HEK293 (cell line): ENCODE results near the gene PIK3C2B.

Source experiments
- MYNN ChIP-seq: fragments of 450-650 bp; formaldehyde crosslinking; IDR thresholded peaks from 2 replicates; pipeline ENCODE4 v1.5.1; 2016; ENCODE audit warnings: missing biosample characterization, missing genetic modification characterization, borderline replicate concordance
- OSR2 ChIP-seq: fragments of 450-650 bp; formaldehyde crosslinking; IDR thresholded peaks from 2 replicates; pipeline ENCODE4 v1.5.1; 2016; ENCODE audit warnings: missing biosample characterization, missing genetic modification characterization
- SALL2 ChIP-seq: fragments of 450-650 bp; formaldehyde crosslinking; IDR thresholded peaks from 2 replicates; pipeline ENCODE4 v1.5.0; 2017; ENCODE audit warnings: missing biosample characterization, mild to moderate bottlenecking, missing genetic modification characterization, borderline replicate concordance
- WT1 ChIP-seq: fragments of 450-650 bp; formaldehyde crosslinking; IDR thresholded peaks from 2 replicates; pipeline ENCODE4 v1.5.1; 2016; ENCODE audit warnings: missing biosample characterization, missing genetic modification characterization
- ZBTB1 ChIP-seq: fragments of 450-650 bp; formaldehyde crosslinking; IDR thresholded peaks from 2 replicates; pipeline ENCODE4 v1.5.1; 2016; ENCODE audit warnings: missing biosample characterization, missing genetic modification characterization
- ZFHX2 ChIP-seq: fragments of 450-650 bp; formaldehyde crosslinking; conservative IDR thresholded peaks from 2 replicates; pipeline ENCODE4 v1.5.1; 2016; ENCODE audit warnings: missing biosample characterization, missing genetic modification characterization
- ZNF10 ChIP-seq: fragments of 450-650 bp; formaldehyde crosslinking; IDR thresholded peaks from 2 replicates; pipeline ENCODE4 v1.5.1; 2017; ENCODE audit warnings: missing biosample characterization, missing genetic modification characterization
- ZNF146 ChIP-seq: fragments of 450-650 bp; formaldehyde crosslinking; IDR thresholded peaks from 2 replicates; pipeline ENCODE4 v1.5.1; 2016; ENCODE audit warnings: missing biosample characterization, missing genetic modification characterization
- ZNF214 ChIP-seq: fragments of 450-650 bp; formaldehyde crosslinking; IDR thresholded peaks from 2 replicates; pipeline ENCODE4 v1.5.1; 2017; ENCODE audit warnings: missing biosample characterization, mild to moderate bottlenecking, missing genetic modification characterization, borderline replicate concordance
- ZNF239 ChIP-seq: fragments of 450-650 bp; formaldehyde crosslinking; IDR thresholded peaks from 2 replicates; pipeline ENCODE4 v1.5.1; 2016; ENCODE audit warnings: missing biosample characterization, missing genetic modification characterization
- ZNF335 ChIP-seq: fragments of 450-650 bp; formaldehyde crosslinking; conservative IDR thresholded peaks from 2 replicates; pipeline ENCODE4 v1.5.1; 2016; ENCODE audit warnings: missing biosample characterization, missing genetic modification characterization
- ZNF426 ChIP-seq: fragments of 450-650 bp; formaldehyde crosslinking; IDR thresholded peaks from 2 replicates; pipeline ENCODE4 v1.5.1; 2017; ENCODE audit warnings: missing biosample characterization, missing genetic modification characterization, mild to moderate bottlenecking, inconsistent platforms, moderate library complexity
- ZNF433 ChIP-seq: fragments of 450-650 bp; formaldehyde crosslinking; IDR thresholded peaks from 2 replicates; pipeline ENCODE4 v1.5.1; 2016; ENCODE audit warnings: missing biosample characterization, missing genetic modification characterization, low read depth
- ZNF530 ChIP-seq: fragments of 450-650 bp; formaldehyde crosslinking; IDR thresholded peaks from 2 replicates; pipeline ENCODE4 v1.5.1; 2016; ENCODE audit warnings: low read depth, missing biosample characterization, missing genetic modification characterization
- ZNF544 ChIP-seq: fragments of 450-650 bp; formaldehyde crosslinking; IDR thresholded peaks from 2 replicates; pipeline ENCODE4 v1.5.0; 2017; ENCODE audit warnings: missing biosample characterization, missing genetic modification characterization
- ZNF585B ChIP-seq: fragments of 450-650 bp; formaldehyde crosslinking; IDR thresholded peaks from 2 replicates; pipeline ENCODE4 v1.5.1; 2016; ENCODE audit warnings: missing biosample characterization, missing genetic modification characterization
- ZNF600 ChIP-seq: fragments of 450-650 bp; formaldehyde crosslinking; IDR thresholded peaks from 2 replicates; pipeline ENCODE4 v1.5.1; 2016; ENCODE audit warnings: missing biosample characterization, missing genetic modification characterization
- ZNF624 ChIP-seq: fragments of 450-650 bp; formaldehyde crosslinking; IDR thresholded peaks from 2 replicates; pipeline ENCODE4 v1.5.1; 2017; ENCODE audit warnings: missing biosample characterization, missing genetic modification characterization
- ZNF843 ChIP-seq: fragments of 450-650 bp; formaldehyde crosslinking; IDR thresholded peaks from 2 replicates; pipeline ENCODE4 v1.5.1; 2016; ENCODE audit warnings: missing biosample characterization, missing genetic modification characterization
- ZXDB ChIP-seq: fragments of 450-650 bp; formaldehyde crosslinking; IDR thresholded peaks from 2 replicates; pipeline ENCODE4 v1.5.1; 2016; ENCODE audit warnings: missing biosample characterization, missing genetic modification characterization
- TF ChIP-seq, protein P1 (sequence below): fragments of 450-650 bp; formaldehyde crosslinking; optimal IDR thresholded peaks from 2 replicates; pipeline ENCODE3; 2016; ENCODE audit warnings: missing biosample characterization, mild to moderate bottlenecking, missing genetic modification characterization
- TF ChIP-seq, protein P2 (sequence below): fragments of 450-650 bp; formaldehyde crosslinking; IDR thresholded peaks from 2 replicates; pipeline ENCODE4 v1.5.1; 2017; ENCODE audit warnings: missing biosample characterization, missing genetic modification characterization
- TF ChIP-seq, protein P3 (sequence below): fragments of 450-650 bp; formaldehyde crosslinking; IDR thresholded peaks from 2 replicates; pipeline ENCODE4 v1.5.1; 2016; ENCODE audit warnings: missing biosample characterization, missing genetic modification characterization
- TF ChIP-seq, protein P4 (sequence below): fragments of 450-650 bp; formaldehyde crosslinking; IDR thresholded peaks from 2 replicates; pipeline ENCODE4 v1.5.1; 2016; ENCODE audit warnings: missing biosample characterization, missing genetic modification characterization, borderline replicate concordance
- TF ChIP-seq, protein P5 (sequence below): fragments of 450-650 bp; formaldehyde crosslinking; IDR thresholded peaks from 2 replicates; pipeline ENCODE4 v1.5.1; 2017; ENCODE audit warnings: missing biosample characterization, missing genetic modification characterization
- TF ChIP-seq, protein P6 (sequence below): fragments of 450-650 bp; formaldehyde crosslinking; IDR thresholded peaks from 2 replicates; pipeline ENCODE4 v1.5.1; 2017; ENCODE audit warnings: missing biosample characterization, missing genetic modification characterization

The PIK3C2B gene

DNA sequence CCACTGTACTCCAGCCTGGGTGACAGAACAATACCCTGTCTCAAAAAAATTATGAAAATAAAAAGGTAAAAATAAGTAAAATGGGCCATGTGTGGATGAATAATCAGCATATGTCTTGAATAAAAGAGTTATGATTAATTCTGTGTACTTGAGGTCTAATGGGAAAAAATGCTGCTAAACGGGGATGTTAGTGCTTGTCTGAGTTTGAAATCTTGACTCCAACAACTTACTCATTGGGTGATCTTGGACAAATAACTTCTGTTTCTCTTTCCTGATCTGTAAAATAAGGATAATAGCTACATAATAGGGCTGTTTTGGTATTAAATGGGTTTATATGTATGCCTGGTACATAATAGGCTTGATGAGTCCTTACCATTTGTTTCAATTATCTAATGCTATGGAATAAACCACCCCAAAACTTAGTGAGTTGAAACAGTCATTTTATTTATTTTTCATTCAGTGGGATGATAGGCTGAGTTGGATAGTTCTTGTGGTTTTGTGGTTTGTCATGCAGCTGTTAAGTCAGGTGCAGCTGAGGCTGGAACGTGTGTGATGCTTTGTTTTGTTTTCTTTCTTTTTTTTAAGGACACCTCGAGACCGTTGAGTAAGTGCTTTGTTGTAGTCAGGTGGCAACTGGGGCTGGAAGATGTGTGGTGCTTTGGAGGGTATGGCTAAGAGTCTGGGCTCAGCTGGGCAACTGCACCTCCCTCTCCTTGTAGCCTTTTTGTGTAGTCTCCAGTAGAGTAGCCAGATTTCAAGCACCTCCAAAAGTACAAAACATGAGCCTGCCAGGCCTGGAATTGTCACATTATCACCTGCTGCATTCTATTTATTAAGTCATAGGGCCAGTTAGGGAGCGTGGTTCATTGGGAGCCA lies 26.5 kb upstream of the PIK3C2B start (continued):
- TF ChIP-seq ZFHX2 (tag by site-specific recombination) (no peak), ZNF146 (no peak), ZNF10 (peak; percentile 51), ZNF335 (tag by site-specific recombination) (no peak), ZNF426 (tag by site-specific recombination) (no peak), ZNF433 (tag by site-specific recombination) (no peak), ZNF239 (tag by site-specific recombination) (no peak), ZNF843 (tag by site-specific recombination) (peak; percentile 52; the same call in 1 of the 2 replicates), ZNF585B (tag by site-specific recombination) (no peak), ZBTB1 (tag by site-specific recombination) (0 out of 2 replicates have a peak, but pooled peaks have one; percentile 17), ZNF624 (no peak), ZNF214 (tag by site-specific recombination) (no peak), MYNN (no peak), ZNF530 (tag by site-specific recombination) (no peak), SALL2 (tag by site-specific recombination) (no peak), ZNF544 (no peak), OSR2 (tag by site-specific recombination) (peak; percentile 67), ZNF600 (tag by site-specific recombination) (peak; percentile 93), WT1 (tag by site-specific recombination) (peak; percentile 45; the same call in 1 of the 2 replicates), ZXDB (tag by site-specific recombination) (peak; percentile 51; the same call in 1 of the 2 replicates)
- TF ChIP-seq, protein P1, sequence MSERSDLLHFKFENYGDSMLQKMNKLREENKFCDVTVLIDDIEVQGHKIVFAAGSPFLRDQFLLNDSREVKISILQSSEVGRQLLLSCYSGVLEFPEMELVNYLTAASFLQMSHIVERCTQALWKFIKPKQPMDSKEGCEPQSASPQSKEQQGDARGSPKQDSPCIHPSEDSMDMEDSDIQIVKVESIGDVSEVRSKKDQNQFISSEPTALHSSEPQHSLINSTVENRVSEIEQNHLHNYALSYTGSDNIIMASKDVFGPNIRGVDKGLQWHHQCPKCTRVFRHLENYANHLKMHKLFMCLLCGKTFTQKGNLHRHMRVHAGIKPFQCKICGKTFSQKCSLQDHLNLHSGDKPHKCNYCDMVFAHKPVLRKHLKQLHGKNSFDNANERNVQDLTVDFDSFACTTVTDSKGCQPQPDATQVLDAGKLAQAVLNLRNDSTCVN (tag by site-specific recombination): no peak
- TF ChIP-seq, protein P2, sequence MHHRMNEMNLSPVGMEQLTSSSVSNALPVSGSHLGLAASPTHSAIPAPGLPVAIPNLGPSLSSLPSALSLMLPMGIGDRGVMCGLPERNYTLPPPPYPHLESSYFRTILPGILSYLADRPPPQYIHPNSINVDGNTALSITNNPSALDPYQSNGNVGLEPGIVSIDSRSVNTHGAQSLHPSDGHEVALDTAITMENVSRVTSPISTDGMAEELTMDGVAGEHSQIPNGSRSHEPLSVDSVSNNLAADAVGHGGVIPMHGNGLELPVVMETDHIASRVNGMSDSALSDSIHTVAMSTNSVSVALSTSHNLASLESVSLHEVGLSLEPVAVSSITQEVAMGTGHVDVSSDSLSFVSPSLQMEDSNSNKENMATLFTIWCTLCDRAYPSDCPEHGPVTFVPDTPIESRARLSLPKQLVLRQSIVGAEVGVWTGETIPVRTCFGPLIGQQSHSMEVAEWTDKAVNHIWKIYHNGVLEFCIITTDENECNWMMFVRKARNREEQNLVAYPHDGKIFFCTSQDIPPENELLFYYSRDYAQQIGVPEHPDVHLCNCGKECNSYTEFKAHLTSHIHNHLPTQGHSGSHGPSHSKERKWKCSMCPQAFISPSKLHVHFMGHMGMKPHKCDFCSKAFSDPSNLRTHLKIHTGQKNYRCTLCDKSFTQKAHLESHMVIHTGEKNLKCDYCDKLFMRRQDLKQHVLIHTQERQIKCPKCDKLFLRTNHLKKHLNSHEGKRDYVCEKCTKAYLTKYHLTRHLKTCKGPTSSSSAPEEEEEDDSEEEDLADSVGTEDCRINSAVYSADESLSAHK: peak; percentile 89
- TF ChIP-seq, protein P3, sequence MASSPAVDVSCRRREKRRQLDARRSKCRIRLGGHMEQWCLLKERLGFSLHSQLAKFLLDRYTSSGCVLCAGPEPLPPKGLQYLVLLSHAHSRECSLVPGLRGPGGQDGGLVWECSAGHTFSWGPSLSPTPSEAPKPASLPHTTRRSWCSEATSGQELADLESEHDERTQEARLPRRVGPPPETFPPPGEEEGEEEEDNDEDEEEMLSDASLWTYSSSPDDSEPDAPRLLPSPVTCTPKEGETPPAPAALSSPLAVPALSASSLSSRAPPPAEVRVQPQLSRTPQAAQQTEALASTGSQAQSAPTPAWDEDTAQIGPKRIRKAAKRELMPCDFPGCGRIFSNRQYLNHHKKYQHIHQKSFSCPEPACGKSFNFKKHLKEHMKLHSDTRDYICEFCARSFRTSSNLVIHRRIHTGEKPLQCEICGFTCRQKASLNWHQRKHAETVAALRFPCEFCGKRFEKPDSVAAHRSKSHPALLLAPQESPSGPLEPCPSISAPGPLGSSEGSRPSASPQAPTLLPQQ (tag by site-specific recombination): no peak
- TF ChIP-seq, protein P4, sequence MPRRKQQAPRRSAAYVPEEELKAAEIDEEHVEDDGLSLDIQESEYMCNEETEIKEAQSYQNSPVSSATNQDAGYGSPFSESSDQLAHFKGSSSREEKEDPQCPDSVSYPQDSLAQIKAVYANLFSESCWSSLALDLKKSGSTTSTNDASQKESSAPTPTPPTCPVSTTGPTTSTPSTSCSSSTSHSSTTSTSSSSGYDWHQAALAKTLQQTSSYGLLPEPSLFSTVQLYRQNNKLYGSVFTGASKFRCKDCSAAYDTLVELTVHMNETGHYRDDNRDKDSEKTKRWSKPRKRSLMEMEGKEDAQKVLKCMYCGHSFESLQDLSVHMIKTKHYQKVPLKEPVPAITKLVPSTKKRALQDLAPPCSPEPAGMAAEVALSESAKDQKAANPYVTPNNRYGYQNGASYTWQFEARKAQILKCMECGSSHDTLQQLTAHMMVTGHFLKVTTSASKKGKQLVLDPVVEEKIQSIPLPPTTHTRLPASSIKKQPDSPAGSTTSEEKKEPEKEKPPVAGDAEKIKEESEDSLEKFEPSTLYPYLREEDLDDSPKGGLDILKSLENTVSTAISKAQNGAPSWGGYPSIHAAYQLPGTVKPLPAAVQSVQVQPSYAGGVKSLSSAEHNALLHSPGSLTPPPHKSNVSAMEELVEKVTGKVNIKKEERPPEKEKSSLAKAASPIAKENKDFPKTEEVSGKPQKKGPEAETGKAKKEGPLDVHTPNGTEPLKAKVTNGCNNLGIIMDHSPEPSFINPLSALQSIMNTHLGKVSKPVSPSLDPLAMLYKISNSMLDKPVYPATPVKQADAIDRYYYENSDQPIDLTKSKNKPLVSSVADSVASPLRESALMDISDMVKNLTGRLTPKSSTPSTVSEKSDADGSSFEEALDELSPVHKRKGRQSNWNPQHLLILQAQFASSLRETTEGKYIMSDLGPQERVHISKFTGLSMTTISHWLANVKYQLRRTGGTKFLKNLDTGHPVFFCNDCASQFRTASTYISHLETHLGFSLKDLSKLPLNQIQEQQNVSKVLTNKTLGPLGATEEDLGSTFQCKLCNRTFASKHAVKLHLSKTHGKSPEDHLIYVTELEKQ (tag by site-specific recombination): peak; percentile 67; the same call in 1 of the 2 replicates
- TF ChIP-seq, protein P5, sequence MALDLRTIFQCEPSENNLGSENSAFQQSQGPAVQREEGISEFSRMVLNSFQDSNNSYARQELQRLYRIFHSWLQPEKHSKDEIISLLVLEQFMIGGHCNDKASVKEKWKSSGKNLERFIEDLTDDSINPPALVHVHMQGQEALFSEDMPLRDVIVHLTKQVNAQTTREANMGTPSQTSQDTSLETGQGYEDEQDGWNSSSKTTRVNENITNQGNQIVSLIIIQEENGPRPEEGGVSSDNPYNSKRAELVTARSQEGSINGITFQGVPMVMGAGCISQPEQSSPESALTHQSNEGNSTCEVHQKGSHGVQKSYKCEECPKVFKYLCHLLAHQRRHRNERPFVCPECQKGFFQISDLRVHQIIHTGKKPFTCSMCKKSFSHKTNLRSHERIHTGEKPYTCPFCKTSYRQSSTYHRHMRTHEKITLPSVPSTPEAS: no peak
- TF ChIP-seq, protein P6, sequence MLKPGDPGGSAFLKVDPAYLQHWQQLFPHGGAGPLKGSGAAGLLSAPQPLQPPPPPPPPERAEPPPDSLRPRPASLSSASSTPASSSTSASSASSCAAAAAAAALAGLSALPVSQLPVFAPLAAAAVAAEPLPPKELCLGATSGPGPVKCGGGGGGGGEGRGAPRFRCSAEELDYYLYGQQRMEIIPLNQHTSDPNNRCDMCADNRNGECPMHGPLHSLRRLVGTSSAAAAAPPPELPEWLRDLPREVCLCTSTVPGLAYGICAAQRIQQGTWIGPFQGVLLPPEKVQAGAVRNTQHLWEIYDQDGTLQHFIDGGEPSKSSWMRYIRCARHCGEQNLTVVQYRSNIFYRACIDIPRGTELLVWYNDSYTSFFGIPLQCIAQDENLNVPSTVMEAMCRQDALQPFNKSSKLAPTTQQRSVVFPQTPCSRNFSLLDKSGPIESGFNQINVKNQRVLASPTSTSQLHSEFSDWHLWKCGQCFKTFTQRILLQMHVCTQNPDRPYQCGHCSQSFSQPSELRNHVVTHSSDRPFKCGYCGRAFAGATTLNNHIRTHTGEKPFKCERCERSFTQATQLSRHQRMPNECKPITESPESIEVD: 0 out of 2 replicates have a peak, but pooled peaks have one; percentile 24
